Measurements from ENCODE around the gene CCN5.
"Not testable (repeated sequence)": the region's sequence is repeated elsewhere in the genome, so short reads cannot be mapped to it uniquely, and the experiment has no call there.

CCN5 gene

DNA sequence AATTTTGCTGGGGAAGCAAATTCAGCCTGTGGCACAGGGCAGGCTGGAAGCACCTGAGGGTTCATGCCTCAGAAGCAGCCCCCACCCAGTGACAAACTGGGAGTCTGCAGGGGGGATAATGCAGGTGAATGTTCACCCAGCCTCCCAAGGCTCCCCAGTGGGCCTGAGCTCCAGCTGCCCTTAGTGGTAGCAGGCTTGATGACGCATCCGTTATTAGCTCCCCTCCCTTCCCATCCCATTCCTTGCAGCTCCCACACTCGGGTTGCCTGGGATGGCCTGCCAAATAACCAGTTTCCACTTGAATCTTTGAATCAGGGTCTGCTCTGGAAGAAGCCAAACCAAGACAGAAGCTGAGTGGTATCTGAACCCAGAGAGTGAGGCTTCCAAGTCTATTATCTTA, 46.3 kb downstream of the CCN5 start:
- no peak for DNase-seq

DNA sequence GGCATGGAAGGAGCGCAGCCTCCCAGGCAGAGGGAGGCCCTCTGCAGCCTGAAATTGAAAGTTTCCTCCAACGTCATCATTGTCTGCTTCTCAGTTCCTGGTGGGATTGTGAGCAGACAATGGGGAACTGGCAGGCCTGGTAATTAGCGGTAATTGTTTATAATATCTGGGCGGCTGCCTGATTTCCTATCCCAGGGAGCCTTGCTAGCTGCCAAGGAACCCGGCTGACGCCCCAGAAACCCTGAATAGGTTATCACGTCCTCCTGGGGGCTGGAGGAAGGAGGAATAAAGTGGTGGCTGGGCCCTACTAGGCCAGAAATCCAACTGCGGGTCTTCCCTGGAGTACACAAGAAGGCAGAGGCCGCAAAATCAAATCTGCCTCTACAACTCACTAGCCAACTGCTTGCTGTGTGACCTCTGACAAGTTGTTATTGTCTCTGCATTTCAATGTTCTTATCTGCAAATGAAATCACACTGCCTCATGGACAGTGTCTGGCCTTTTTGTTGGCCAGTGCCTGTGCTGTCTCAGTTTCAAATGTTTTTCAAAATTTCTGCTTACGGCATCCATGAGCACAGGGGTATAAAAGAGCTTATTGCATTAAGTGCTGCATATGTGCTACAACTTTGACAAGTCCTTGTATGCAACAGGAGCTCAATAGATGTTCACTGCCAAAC, 47.4 kb downstream of the CCN5 start:
- no peak for DNase-seq

DNA sequence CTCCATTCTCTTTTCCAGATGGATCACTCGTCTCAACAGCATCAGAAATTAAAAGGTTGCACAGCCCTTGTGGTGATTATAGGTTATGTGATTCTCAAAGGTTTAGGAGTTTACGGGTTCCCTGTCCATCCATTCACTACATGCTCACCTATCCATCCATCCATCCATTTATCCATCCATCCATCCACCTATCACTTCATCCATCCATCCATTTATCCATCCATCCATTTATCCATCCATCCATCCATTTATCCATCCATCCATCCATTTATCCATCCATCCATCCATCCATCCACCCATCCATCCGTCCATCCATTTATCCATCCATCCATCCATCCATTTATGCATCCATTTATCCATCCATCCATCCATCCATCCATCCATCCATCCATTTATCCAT, 48.6 kb downstream of the CCN5 start:
- DNase-seq, result not testable (repeated sequence)

DNA sequence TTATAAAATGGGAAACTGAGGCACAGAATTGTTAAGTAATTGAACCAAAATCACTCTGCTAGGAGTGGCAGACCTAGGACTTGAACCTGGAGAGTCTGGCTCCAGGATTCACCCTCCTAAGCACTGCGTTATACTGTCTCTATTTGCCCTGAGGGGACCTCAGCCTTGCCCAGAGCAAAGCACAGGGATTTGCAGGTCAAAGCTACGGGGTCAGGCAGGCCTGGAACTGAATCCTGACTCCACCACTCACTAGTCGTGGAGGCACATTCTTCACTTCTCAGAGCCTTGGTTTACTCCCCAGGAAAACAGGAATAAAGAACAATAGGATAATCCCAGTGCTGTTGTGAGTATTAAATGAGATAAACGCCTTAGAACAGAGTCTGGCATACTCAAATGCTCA, 49.9 kb downstream of the CCN5 start:
- DNase-seq, result no peak

DNA sequence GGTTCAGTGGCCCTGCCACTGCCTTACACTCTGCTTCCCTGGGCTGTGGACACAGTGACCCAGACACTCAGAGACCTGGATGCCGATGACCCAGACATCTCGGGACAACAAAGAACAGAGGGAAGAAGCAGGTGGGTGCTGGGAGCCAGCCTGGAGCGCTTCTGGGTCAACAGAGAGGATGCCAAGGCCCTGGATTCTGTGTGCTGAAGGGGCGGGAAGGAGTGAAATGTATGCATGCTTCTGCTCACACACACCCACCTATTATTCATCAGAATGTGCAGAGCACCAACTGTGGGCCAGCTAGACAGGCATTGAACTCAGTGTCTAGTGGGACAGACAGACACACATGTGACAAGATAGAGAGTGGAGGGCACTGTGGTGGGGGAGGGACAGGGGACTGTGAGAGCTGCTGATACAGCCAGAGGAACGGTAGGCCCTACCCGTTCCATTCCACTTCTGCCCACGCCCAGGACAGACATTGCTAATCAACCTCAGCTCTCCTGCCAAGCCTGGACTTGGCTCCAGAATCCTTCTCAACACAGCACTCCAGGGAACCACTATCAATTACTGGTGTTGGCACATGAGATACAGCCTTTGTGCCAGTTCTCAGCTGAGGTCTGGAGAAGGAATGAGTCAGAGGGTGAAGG, 50.7 kb downstream of the CCN5 start:
- peak; percentile 79 for DNase-seq

DNA sequence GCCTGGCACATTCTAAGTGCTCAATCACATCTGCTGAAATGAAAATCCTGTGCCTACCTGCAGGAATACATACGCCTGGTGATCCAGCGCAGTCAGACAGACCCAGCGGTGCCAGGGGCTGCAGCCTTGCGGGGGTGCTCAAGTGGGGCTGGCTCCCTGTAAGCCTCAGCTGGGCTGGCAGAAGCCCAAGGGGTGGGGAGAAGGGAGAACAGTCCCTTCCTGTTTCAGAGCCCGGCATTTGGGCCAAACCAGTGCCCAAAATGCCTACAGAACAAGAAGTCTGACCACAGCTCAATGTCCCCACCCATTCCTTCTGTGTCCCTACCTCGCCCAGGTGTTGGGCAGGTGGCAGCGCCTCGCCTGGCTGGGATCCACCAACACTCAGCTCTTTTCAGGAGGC, 53.1 kb downstream of the CCN5 start:
- DNase-seq, result no peak

DNA sequence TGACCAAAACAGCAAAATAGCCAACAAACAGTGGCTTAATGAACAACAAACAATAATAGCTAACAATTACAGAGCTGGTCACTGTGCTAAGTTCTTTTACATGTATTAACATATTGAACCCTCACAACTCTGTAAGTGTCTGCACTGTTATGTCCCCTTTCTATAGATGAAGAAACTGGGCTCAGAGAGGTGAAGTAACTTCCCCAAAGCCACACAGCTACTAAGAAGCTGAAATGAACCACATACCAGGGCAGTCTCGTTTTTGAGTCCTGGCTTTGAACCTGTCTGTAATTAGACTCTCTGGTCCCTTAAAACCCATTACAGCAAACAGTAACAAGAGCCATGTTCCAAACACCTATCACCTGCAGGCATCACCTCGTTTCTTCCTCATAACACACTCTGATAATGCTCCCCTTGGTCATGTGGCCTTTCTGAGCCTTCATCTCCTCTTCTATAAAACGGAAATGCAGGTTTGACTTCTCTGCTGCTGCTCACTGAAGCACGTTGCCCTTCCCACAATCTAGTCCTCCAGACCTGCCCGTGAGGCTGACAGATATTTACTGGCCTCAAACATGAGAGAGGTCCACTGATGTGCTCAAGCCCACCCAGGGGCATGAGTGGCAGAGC, 53.8 kb downstream of the CCN5 start:
- no peak for DNase-seq

DNA sequence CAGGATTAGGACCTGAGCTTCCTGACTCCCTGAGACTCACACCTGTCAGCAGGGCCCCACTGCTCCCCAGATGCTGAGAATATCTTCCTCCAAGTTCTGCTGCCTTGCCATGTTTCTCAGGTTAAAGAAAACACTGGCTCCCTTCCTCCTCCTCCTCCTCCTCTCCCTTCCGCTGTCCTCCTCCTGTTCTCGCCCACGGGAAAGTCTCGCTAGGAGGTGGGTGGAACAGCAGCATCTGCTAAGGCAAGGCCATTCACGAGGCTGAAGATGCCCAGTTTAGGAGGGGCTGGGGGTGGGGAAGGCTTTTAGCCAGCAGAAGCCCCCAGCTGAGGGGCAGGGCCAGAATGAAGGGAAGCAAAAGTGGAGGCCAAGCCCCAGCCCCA, 54.3 kb downstream of the CCN5 start:
- no peak for DNase-seq

DNA sequence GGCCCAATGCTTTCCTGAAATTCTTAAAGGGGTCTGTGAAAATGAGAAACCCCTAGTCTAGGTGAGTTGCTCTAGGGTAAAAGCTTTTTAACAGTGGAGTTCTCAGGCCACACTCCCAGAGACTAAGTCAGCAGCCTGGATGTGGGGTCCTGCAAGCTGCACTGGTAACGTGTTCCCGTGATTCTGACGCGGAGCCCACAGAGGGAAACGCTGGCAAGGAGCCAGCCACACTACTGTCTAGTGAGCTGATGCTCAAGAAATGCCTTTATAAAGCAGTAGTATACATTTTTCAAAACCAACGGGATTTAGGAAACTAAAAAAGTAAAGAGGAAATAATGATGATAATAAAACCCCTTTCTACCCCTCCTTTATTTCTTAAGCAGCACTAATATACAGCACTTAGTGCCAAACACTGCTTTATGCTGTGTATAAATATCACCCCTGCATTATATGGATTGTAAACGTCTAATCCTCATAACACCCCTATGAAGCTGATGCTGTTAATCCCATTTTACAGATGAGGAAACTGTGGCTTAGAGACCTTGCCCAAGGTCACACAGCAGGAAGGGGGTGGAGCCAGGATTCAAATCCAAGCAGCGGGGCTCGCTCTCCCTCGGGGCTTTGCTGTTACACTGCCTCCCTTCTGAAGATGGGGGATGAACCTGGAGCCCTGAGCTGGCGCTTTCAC, 55.5 kb downstream of the CCN5 start:
- no peak for DNase-seq

DNA sequence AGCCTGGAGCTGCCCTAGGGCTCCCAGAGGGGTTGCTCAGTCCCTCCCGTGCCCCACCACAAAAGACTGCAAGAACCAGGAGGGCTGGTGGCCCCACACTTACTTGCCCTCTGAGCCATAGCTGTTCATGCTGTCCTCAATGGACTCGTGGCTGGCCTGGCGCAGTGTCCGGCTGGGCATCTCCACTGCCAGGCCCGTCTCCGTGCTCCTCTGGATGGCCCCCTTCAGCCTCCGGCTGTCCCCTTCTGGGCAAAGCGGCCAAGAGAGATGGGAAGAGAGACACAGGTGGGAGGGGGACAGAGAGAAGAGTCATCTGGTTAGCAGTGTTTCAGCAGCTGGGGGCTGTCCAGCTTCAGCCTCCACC, 56.0 kb downstream of the CCN5 start:
- no peak for DNase-seq

DNA sequence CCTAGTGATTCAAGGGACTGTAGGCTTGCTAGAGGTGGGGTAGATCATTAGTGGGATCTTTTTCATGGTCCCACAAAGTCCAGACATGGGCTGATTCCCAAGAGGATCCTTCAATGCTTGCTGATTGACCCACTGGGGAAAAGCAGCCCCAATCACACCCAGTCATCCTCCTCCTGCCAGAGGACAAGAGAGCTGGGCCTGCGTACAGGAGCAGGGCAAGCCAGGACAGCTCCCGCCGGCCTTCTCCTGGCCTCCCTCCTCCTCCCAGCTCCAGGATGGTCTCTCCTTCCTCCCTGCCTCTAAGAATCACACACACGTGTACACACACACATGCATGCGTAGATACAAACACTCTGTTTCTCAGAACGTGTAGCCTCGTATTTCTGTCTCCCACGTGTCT, 57.5 kb downstream of the CCN5 start:
- no peak for DNase-seq

DNA sequence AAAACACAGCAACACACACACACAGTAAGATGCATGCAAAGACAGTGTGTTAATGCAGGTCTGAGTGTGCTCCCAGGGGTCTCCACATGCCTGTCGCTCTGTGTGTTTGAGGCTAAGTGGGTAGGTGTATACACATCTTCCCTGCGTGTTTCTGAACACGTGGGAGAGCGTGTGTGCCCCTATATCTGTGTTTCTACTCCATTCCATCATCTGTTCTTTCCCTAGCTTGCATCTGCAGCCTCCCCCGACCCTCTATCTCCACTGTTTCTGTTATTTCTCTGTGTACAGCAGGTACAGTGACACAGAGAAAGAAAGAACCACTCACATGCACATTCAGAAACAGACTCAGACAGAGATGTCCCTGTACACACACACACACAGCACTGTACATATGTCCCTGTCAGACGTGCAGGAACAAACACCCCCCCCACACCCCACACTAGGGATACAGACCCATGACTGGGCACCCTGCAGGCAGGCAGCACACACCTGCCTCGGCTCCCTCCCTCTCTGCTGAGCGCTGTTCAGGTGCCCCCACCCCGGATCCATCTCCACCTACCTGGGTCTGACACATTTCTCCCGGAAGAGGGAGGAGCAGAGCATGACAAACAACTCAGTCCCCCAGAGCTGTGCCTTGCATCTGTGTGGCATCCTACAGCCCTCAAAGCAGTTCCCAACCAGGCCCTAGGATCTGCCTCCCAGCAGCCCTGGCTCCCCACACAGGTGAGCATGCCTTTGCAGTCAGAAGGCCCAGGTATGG, 58.1 kb downstream of the CCN5 start:
- DNase-seq, result no peak

DNA sequence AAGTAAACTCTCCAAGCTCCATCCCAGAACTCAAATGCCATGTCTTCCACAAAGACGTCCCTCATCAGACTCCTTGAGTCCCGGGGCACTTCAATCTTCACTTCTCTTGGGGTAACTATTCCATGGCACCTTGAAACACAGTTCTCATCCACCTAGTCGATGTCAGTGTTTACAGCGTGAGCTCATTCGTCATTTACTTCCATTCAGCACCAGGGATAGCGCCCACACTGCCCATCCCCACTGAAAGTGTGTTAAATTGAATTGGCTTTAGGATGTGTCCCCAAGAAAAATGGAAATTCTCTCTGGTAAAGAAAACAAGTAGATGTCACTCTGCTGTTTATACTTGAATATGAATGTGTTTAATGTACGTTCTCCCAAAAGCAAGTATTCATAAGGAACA, 61.8 kb downstream of the CCN5 start:
- no peak for DNase-seq
